HUES48 (cell line): ENCODE results near the gene COL27A1.

Source experiments
- H3K27ac ChIP-seq: one replicate; pipeline ENCODE4 v1.7.0; 2013; ENCODE audit warnings: low read depth, low read length, inconsistent platforms
- H3K27me3 ChIP-seq: 2 replicates; pipeline ENCODE4 v1.6.1; 2013; ENCODE audit warnings: mild to moderate bottlenecking, low read length; ENCODE audit not compliant: control insufficient read depth, insufficient read depth
- H3K36me3 ChIP-seq: 2 replicates; pipeline ENCODE4 v1.6.1; 2013; ENCODE audit warnings: low read length; ENCODE audit not compliant: control insufficient read depth, insufficient read depth
- H3K4me1 ChIP-seq: 2 replicates; pipeline ENCODE4 v1.6.1; 2013; ENCODE audit warnings: mild to moderate bottlenecking, low read length; ENCODE audit not compliant: control insufficient read depth, insufficient read depth
- H3K4me3 ChIP-seq: 2 replicates; pipeline ENCODE4 v1.5.1; 2013; ENCODE audit warnings: mild to moderate bottlenecking, low read depth, low read length
- H3K9ac ChIP-seq: 2 replicates; pipeline ENCODE4 v1.6.1; 2013; ENCODE audit warnings: mild to moderate bottlenecking, low read depth, low read length, moderate library complexity
- H3K9me3 ChIP-seq: 2 replicates; pipeline ENCODE4 v1.6.1; 2013; ENCODE audit warnings: low read length; ENCODE audit not compliant: control insufficient read depth, insufficient read depth

The COL27A1 gene

DNA sequence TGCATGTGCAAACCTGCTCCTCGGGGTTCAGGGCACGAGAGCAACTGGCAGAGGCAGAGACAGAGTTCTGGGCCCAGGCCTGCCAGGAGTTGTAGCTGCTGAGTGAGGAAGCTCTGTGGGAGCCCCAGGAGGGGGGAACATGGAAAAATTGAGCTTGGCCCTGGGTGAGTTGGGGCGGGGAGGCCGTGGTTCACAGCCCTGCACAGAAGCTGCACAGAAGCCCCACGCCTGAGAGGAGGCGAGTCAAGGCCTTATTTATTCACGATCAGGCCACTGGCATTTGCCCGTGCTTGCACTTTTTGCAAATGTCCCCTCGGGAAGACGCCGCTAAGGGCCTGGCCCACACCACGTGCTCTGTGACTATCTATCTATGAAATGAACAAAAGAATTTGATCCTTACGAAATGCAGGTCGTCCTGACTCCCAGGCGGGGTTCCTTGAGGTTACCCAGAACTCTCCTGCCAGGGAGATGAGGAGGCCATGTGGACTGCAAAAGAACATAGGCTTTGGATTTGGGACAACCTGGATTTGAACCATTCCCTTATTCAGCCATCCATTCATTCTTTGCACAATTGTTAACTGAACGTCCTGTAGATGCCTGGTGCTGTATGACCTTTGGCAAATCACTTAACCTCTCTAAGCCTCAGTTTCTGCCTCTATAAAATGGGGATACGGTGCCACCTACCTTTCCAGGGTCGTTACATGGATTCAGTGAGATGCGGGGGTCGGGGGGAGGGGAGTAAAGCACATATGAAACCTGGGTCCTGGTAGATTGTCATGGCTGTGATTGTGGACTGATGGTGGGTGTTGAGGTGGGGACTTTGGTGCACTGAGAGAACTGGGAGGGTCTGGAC, 17.9 kb downstream of the COL27A1 start:
- H3K27me3 ChIP-seq: no peaks in the 10 kb centered on the region
- no peak overlapping the region for H3K9ac ChIP-seq
- H3K4me1 ChIP-seq: peaks cover 4% of the 10 kb centered on the region; the same call in 1 of the 2 replicates
- H3K36me3 ChIP-seq: peaks cover 9% of the 10 kb centered on the region; the same call in 1 of the 2 replicates
- no peaks in the 10 kb centered on the region for H3K9me3 ChIP-seq
- no peak overlapping the region for H3K27ac ChIP-seq
- H3K4me3 ChIP-seq: no peak overlapping the region

DNA sequence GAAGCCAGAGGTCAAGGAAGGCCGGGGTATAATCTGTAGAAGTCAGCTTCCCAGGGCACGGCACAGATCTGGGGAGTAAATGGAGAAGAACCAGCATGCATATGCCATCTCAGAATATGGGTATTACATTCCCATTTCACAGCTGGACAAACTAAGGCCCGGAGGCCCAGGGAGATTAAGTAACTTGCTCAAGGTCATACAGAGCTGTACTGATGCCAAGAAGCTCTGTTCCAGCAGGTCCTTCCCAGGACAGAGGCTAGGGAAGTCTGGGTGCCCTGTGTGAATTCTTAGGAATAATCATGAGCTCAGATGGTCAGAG, 19.2 kb downstream of the COL27A1 start:
- H3K27me3 ChIP-seq: no peaks in the 10 kb centered on the region
- no peak overlapping the region for H3K4me3 ChIP-seq
- H3K4me1 ChIP-seq: peaks cover 4% of the 10 kb centered on the region; the same call in 1 of the 2 replicates
- peaks cover 4% of the 10 kb centered on the region; the same call in 1 of the 2 replicates for H3K36me3 ChIP-seq
- no peak overlapping the region for H3K9ac ChIP-seq
- H3K9me3 ChIP-seq: no peaks in the 10 kb centered on the region
- no peak overlapping the region for H3K27ac ChIP-seq

DNA sequence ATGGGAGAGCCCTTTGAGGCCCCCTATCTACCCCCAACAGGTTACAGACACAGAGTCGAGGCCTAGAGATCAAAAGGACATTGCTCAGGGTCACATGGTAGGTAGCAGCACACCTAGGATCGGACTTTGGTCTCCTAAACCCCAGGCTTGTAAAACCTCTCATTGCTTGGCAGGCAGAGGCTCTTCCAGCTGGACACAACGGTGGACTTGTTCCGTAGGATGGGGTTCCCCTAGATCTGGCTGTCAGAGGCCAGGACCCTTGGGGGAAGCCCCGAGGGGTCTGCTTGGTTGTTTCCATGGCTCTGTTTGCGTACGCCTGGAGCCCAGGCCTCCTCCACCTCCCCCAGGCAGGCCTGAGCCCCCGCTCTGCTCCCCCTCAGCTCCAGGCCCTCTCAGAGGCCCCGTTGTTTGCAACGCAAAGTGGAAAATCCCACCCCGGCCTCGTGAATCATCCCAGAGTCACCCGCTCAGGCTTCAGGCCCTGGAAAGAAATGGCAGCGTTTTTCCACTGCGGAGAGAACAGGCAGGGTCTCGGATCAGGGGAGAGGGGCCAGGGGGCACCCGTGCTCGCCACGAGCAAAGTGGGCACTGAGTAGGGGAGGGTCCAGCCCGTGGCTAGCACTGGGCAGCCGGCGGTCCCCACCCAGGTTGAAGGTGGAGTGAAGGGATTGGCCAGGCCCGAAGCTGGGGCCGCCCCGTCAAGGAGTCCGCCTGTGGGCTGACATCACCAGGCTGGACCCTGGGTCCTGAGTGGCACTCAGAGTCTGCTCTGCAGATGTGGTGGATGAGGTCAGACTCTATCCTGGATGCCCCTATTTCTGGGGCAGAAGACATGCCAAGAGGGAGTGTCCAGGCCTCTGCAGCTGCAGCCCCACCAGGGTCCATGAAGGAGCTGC, 19.8 kb downstream of the COL27A1 start:
- no peak overlapping the region for H3K4me3 ChIP-seq
- peaks cover 4% of the 10 kb centered on the region; the same call in 1 of the 2 replicates for H3K4me1 ChIP-seq
- H3K9ac ChIP-seq: no peak overlapping the region
- no peaks in the 10 kb centered on the region for H3K9me3 ChIP-seq
- no peaks in the 10 kb centered on the region for H3K27me3 ChIP-seq
- peaks cover 2% of the 10 kb centered on the region; the same call in 1 of the 2 replicates for H3K36me3 ChIP-seq
- no peak overlapping the region for H3K27ac ChIP-seq

DNA sequence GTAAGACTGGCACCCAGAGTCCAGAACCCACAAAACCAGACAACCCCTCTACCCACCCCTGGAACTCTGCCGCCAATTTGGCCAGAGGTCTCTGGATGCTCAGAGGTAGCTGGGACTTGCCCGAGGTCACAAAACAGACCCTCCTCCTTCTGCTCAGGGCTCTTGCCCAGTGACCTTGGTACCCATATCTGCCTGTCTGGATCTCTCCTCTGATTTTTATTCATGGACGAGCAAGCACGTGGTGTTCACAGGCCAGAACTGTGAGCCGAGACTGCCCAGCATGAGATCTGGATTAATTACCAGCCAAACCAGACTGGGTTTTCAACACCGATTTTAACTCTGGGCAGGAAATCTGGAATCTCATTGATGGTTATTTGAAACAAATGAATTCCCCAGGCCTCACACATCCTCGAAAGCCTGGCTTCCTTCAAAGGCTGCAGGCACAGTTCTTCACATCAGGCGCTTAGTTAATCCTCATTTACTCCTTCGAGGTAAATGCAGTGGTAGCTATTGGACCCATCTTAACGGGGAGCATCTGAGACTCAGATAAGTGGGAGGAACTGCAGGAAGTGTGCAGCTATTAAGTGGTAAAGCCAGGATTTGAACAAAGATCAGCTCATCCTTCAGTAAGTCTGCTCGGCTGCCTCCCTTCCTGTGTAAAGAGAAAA, 21.4 kb downstream of the COL27A1 start:
- no peaks in the 10 kb centered on the region for H3K36me3 ChIP-seq

DNA sequence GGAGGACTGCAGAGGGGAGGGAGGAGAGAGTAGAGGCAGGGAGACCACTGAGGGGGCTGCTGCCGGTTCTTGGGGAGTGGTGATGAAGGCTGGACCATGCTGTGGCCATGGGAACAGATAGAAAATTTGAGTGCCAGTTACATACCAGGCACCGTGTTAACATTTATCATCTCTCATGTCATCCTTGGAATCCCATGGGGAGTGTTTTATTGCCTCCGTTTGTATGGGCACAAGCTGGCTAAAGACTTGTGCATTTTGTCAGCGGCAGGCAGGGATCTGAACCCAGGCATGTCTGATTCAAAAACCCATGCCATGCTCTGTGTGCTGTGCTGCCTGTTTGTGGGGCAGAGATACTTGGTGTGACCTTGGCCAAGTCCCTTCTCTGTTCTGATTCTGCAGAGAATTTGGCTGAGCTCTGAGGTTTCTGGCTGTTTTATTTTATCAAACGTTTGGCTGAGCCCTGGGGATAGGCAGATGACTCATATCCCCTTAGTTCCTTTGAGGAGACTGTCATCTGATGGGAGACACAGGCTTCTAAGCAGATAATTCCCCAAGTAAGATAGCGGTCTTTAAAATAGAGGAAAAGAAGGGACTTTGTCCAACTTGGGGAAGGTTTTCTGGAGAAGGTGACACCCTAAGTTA, 22.2 kb downstream of the COL27A1 start:
- Histone ChIP-seq H3K27ac (no peak overlapping the region), H3K9ac (no peak overlapping the region), H3K27me3 (no peaks in the 10 kb centered on the region), H3K36me3 (0 out of 2 replicates have a peak, but pooled peaks cover 2% of the 10 kb centered on the region), H3K4me1 (peaks cover 4% of the 10 kb centered on the region; the same call in 1 of the 2 replicates), H3K9me3 (no peaks in the 10 kb centered on the region), H3K4me3 (no peak overlapping the region)

More for the DNA sequence above, 21.4 kb downstream of the COL27A1 start:
- no peak overlapping the region for H3K9ac ChIP-seq
- H3K27ac ChIP-seq: no peak overlapping the region
- H3K9me3 ChIP-seq: no peaks in the 10 kb centered on the region
- no peak overlapping the region for H3K4me3 ChIP-seq
- H3K27me3 ChIP-seq: no peaks in the 10 kb centered on the region
- H3K4me1 ChIP-seq: peaks cover 4% of the 10 kb centered on the region; the same call in 1 of the 2 replicates

DNA sequence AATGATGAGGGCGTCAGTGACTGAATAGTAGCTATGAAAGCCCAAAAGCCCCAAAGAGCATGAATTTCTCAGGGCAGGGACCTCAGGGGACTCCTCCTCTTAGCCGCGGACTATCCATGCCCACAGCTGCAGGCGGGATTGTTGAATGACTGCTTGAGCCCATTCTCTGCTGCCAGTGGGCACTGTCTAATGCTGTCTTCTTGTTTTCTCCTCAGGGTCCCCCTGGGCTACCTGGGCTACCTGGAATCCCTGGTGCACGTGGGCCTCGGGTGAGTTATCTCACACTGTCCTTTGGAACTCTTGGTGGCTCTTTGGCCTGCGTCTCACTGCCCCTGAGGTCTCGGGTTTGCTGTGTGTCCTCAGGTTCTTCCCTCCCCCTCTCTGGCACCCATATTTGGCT, 22.7 kb downstream of the COL27A1 start:
- H3K4me3 ChIP-seq: no peak overlapping the region
- no peak overlapping the region for H3K9ac ChIP-seq
- H3K36me3 ChIP-seq: 0 out of 2 replicates have a peak, but pooled peaks cover 3% of the 10 kb centered on the region
- 0 out of 2 replicates have a peak, but pooled peaks cover under 1% of the 10 kb centered on the region for H3K4me1 ChIP-seq
- no peaks in the 10 kb centered on the region for H3K27me3 ChIP-seq
- H3K27ac ChIP-seq: no peak overlapping the region
- no peaks in the 10 kb centered on the region for H3K9me3 ChIP-seq

DNA sequence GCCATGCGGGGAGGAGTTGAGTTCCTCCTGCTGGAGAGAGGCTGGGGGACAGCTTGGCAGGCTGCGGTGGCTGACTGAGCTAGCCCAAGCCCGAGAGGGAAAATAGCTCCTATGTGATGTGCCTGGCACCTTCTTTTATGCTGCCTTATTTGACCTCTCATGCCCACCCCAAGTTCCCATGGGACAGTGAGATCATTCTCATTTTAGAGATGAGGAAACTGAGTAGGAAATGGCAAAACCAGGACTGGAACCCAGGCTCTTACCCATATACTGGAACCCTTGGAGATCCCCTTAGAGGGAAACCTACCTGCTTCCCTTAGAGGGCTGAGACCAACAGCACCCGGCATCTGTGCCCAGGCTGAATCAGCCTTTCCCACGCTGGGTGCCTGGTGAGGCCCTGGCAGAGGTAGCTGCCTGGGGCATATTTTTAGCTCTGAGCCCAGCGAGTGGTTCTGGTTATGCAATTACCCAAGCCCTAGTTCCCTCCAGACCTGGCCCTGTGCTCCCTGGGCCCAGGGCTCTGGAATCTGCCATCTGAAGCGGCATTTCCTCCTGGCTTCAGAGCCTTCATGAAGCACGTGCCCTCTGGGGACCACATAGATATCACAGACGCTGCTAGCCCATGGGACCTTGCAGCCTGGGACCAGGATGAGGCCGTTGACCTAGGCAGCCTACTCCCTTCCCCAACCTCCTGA, 23.6 kb downstream of the COL27A1 start:
- no peak overlapping the region for H3K9ac ChIP-seq
- H3K27me3 ChIP-seq: no peaks in the 10 kb centered on the region
- H3K4me1 ChIP-seq: no peaks in the 10 kb centered on the region
- H3K27ac ChIP-seq: no peak overlapping the region
- no peaks in the 10 kb centered on the region for H3K9me3 ChIP-seq
- H3K4me3 ChIP-seq: no peak overlapping the region
- peaks cover 3% of the 10 kb centered on the region; the same call in 1 of the 2 replicates for H3K36me3 ChIP-seq

DNA sequence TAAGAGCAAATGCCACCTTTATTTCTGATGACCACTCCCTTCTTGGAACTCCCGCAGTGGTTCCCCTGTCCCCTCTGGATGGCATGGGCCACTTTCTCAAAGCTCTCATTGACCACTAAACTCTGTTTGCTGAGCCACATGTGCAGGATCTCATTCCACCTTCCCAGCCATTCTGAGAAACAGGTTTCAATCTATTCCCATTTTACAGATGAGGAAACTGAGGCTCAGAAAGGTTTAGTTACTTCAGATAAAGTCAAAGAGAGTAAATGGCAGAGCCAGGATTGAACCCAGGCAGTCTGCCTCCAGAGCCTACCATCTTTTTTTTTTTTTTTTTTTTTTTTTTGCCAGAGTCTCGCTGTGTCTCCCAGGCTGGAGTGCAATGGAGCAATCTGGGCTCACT, 24.2 kb downstream of the COL27A1 start:
- Histone ChIP-seq H3K4me1 (no peaks in the 10 kb centered on the region), H3K9me3 (no peaks in the 10 kb centered on the region), H3K27me3 (no peaks in the 10 kb centered on the region), H3K9ac (no peak overlapping the region), H3K36me3 (peaks cover 3% of the 10 kb centered on the region; the same call in 1 of the 2 replicates), H3K4me3 (no peak overlapping the region), H3K27ac (no peak overlapping the region)

DNA sequence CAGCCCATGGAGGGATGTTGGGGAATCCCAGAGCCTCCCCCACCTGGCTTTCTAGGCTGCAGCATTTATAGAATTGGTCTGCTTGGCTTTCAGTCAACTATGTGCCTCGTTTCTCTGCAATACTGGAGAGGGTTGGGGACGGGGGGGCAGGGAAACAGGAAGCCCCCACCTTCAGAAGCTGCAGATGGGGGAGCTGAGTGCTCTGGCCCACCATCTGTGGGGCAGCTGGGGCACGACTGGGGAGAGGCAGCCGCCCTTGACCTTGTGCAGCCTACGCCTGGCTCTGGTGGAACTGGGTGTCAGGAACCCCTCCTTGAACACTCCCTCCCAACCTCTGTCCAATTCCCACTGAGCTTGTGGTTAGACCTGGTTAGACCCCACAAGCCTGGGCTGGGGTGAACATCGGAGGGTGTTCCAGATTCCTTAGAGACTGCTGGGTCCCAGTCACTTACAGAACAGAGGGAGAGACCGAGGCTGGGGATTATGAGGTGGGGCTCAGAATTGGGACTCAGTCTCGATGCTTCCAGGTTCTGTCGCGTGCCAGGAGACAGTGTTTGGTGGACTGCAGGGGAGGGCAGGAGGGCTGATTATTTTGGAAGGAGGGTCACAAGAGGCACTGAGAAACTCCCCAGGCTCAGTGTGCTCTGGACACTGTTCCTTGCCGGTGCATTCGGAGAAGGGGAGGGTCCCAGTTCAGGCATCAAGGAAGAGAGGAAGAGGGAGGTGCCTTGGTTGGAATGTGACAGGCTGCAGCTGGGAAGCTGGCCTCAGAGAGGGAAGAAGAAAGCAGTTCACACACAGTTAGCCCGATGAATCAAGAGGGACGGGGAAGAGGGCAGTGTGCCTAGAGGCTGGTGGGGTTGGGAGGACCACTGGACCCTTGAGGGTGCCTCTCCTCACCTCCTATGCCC, 25.6 kb downstream of the COL27A1 start:
- Histone ChIP-seq H3K4me1 (no peaks in the 10 kb centered on the region), H3K36me3 (peaks cover 3% of the 10 kb centered on the region; the same call in 1 of the 2 replicates), H3K9ac (no peak overlapping the region), H3K27me3 (no peaks in the 10 kb centered on the region), H3K9me3 (no peaks in the 10 kb centered on the region), H3K4me3 (no peak overlapping the region), H3K27ac (no peak overlapping the region)
